Left ventricle myocardium inferior (tissue), 1 donor: ENCODE data around the gene KDM6B. TPM values are rescaled to one million over a fixed set of nuclear protein-coding genes. Genes with fewer than 3 reads are reported as not detected.

Experiments
- DNase-seq: peaks from one replicate; pipeline ENCODE4 v3.0.0-alpha.2; 2020
- H3K27ac ChIP-seq: fragments of 200-600 bp; replicated peaks from 2 replicates; pipeline ENCODE4 v1.8.0; 2021
- H3K27me3 ChIP-seq: fragments of 200-600 bp; 2 replicates; pipeline ENCODE4 v1.8.0; 2021; ENCODE audit warnings: low read depth
- H3K36me3 ChIP-seq: fragments of 200-600 bp; 2 replicates; pipeline ENCODE4 v1.8.0; 2021
- H3K4me1 ChIP-seq: fragments of 200-600 bp; 2 replicates; pipeline ENCODE4 v1.8.0; 2021
- H3K4me3 ChIP-seq: fragments of 200-600 bp; 2 replicates; pipeline ENCODE4 v1.8.0; 2021; ENCODE audit warnings: mild to moderate bottlenecking, moderate library complexity
- H3K9me3 ChIP-seq: fragments of 200-600 bp; replicated peaks from 2 replicates; pipeline ENCODE4 v1.8.0; 2021
- CTCF ChIP-seq: fragments of 200-600 bp; IDR thresholded peaks from 2 replicates; pipeline ENCODE4 v1.8.0; 2021; ENCODE audit warnings: antibody characterized with exemption, mild to moderate bottlenecking, borderline replicate concordance
- intact Hi-C: fragments of 100-400 bp; cut with micrococcal nuclease; formaldehyde crosslinking; loops from one replicate; pipeline ENCODE4 v1.11.0; 2022
- total RNA-seq: library from RNA; stranded (reverse); fragmentation: NEBNext Ultra II Directional; extraction: Animal tissue kit (Norgen Biotek cat#: 25700); gene quantifications from one replicate; pipeline ENCODE4 v1.2.1, GENCODE V29; 2021
- donor health status: DM: no; HTN: yes; CAD: no; lungs with severe emphysema.

Gene KDM6B
- total RNA-seq, 1 donor from 2014 or later, result 23.3 TPM

- no peak for TF ChIP-seq CTCF
These were observed 41.9 kb downstream of the KDM6B start for GRCh38 chr17:7875804-7876370.

GRCh38 chr17:7878234-7878633 lies 44.2 kb downstream of the KDM6B start:
- Histone ChIP-seq H3K4me3 (no peak overlapping the region), H3K27ac (no peak overlapping the region), H3K36me3 (peaks cover 12% of the 10 kb centered on the region), H3K9me3 (no peaks in the 10 kb centered on the region), H3K27me3 (no peaks in the 10 kb centered on the region), H3K4me1 (peaks cover 19% of the 10 kb centered on the region)
- intact Hi-C loops, result no loop called here
- TF ChIP-seq CTCF, result no peak
- no peak for DNase-seq

More at GRCh38 chr17:7875804-7876370, 41.9 kb downstream of the KDM6B start:
- no peak overlapping the region for H3K4me3 ChIP-seq
- DNase-seq, result no peak
- H3K36me3 ChIP-seq, result peaks cover 10% of the 10 kb centered on the region
- no peaks in the 10 kb centered on the region for H3K27me3 ChIP-seq
- H3K4me1 ChIP-seq, result peaks cover 1% of the 10 kb centered on the region
- H3K9me3 ChIP-seq, result no peaks in the 10 kb centered on the region
- intact Hi-C loops, result no loop called here
- H3K27ac ChIP-seq, result no peak overlapping the region

- peaks cover 12% of the 10 kb centered on the region for H3K36me3 ChIP-seq
These were observed 46.3 kb downstream of the KDM6B start for GRCh38 chr17:7880076-7880868.

GRCh38 chr17:7881276-7882054 lies 47.4 kb downstream of the KDM6B start:
- intact Hi-C loops, result no loop called here
- H3K27me3 ChIP-seq, result no peaks in the 10 kb centered on the region
- H3K9me3 ChIP-seq, result no peaks in the 10 kb centered on the region
- H3K36me3 ChIP-seq, result peaks cover 12% of the 10 kb centered on the region
- no peak for TF ChIP-seq CTCF
- peaks cover 34% of the 10 kb centered on the region for H3K4me1 ChIP-seq
- H3K27ac ChIP-seq, result no peak overlapping the region
- H3K4me3 ChIP-seq, result no peak overlapping the region
- no peak for DNase-seq

More at GRCh38 chr17:7880076-7880868, 46.3 kb downstream of the KDM6B start:
- DNase-seq, result no peak
- no peak for TF ChIP-seq CTCF
- no peak overlapping the region for H3K27ac ChIP-seq
- H3K4me3 ChIP-seq, result no peak overlapping the region
- no peaks in the 10 kb centered on the region for H3K27me3 ChIP-seq
- H3K9me3 ChIP-seq, result no peaks in the 10 kb centered on the region
- intact Hi-C loops, result no loop called here
- H3K4me1 ChIP-seq, result peaks cover 22% of the 10 kb centered on the region

- Histone ChIP-seq H3K9me3 (no peaks in the 10 kb centered on the region), H3K36me3 (peaks cover 12% of the 10 kb centered on the region), H3K27ac (no peak overlapping the region), H3K27me3 (no peaks in the 10 kb centered on the region), H3K4me3 (no peak overlapping the region), H3K4me1 (peaks cover 40% of the 10 kb centered on the region)
- intact Hi-C loops, result no loop called here
- TF ChIP-seq CTCF, result no peak
- no peak for DNase-seq
These were observed 48.1 kb downstream of the KDM6B start for GRCh38 chr17:7882068-7882467.
